ENCODE data around the gene CTAGE9.
"Not testable (repeated sequence)": the region's sequence is repeated elsewhere in the genome, so short reads cannot be mapped to it uniquely, and the experiment has no call there.

The CTAGE9 gene

GRCh38 chr6:131710917-131711316 is at the start of gene CTAGE9:
Gene CTAGE9 (minus strand): TSS chr6:131711017. CDS start chr6:131711017, 0 bp downstream.
- not testable (repeated sequence) for DNase-seq

GRCh38 chr6:131758920-131759319 is 48.1 kb upstream of the CTAGE9 start:
- no peak for DNase-seq

- no peak for DNase-seq
These were observed 45.2 kb upstream of the CTAGE9 start for GRCh38 chr6:131756039-131756438.

GRCh38 chr6:131755597-131755996 is 44.8 kb upstream of the CTAGE9 start:
- no peak for DNase-seq

GRCh38 chr6:131754715-131755567 is 44.1 kb upstream of the CTAGE9 start:
- DNase-seq: no peak

GRCh38 chr6:131754088-131754487 is 43.3 kb upstream of the CTAGE9 start:
- DNase-seq: no peak

GRCh38 chr6:131751012-131751715 is 40.3 kb upstream of the CTAGE9 start:
- not testable (repeated sequence) for DNase-seq

- no peak for DNase-seq
These were observed 38.2 kb upstream of the CTAGE9 start for GRCh38 chr6:131749023-131749422.

- no peak for DNase-seq
These were observed 37.1 kb upstream of the CTAGE9 start for GRCh38 chr6:131747821-131748353.

- no peak for DNase-seq
These were observed 34.7 kb upstream of the CTAGE9 start for GRCh38 chr6:131745476-131745875.

GRCh38 chr6:131744432-131745287 is 33.8 kb upstream of the CTAGE9 start:
- DNase-seq: no peak

- DNase-seq: no peak
These were observed 31.0 kb upstream of the CTAGE9 start for GRCh38 chr6:131741688-131742393.

GRCh38 chr6:131740161-131740560 is 29.3 kb upstream of the CTAGE9 start:
- no peak for DNase-seq

GRCh38 chr6:131739136-131739535 is 28.3 kb upstream of the CTAGE9 start:
- no peak for DNase-seq

- DNase-seq: no peak
These were observed 26.0 kb upstream of the CTAGE9 start for GRCh38 chr6:131736811-131737210.

- no peak for DNase-seq
These were observed 25.3 kb upstream of the CTAGE9 start for GRCh38 chr6:131736003-131736596.

GRCh38 chr6:131733376-131734016 is 22.7 kb upstream of the CTAGE9 start:
- no peak for DNase-seq

- DNase-seq: no peak
These were observed 20.4 kb upstream of the CTAGE9 start for GRCh38 chr6:131731224-131731623.

GRCh38 chr6:131730264-131730663 is 19.4 kb upstream of the CTAGE9 start:
- DNase-seq: no peak

GRCh38 chr6:131729550-131729949 is 18.7 kb upstream of the CTAGE9 start:
- no peak for DNase-seq

GRCh38 chr6:131728296-131728939 is 17.6 kb upstream of the CTAGE9 start:
- no peak for DNase-seq

Measured in activated CD4-positive, alpha-beta T cell treated with anti-CD3 and anti-CD28 coated beads for 4 hours (primary cell).